HepG2 (cell line): ENCODE data around the gene CTIF. TPM values are rescaled to one million over a fixed set of nuclear protein-coding genes. Genes with fewer than 3 reads are reported as not detected.

ENCODE experiments used
- ATM ChIP-seq: fragments of 450-650 bp; IDR thresholded peaks from 2 replicates; pipeline ENCODE4 v1.7.1; 2017; ENCODE audit warnings: mild to moderate bottlenecking, borderline replicate concordance
- BRCA1 ChIP-seq: sonication (generic); formaldehyde crosslinking; IDR thresholded peaks from 2 replicates; pipeline ENCODE4 v1.4.0; 2020; ENCODE audit warnings: missing genetic modification reagents
- ELK4 ChIP-seq: sonication (generic); formaldehyde crosslinking; IDR thresholded peaks from 2 replicates; pipeline ENCODE4 v1.9.0; 2021; ENCODE audit warnings: missing genetic modification reagents, borderline replicate concordance
- GTF3A ChIP-seq: sonication (generic); formaldehyde crosslinking; conservative IDR thresholded peaks from 2 replicates; pipeline ENCODE4 v1.4.0; 2020; ENCODE audit warnings: mild to moderate bottlenecking, missing genetic modification reagents
- KLF6 ChIP-seq: IDR thresholded peaks from 2 replicates; pipeline ENCODE4 v1.8.0; 2016; ENCODE audit warnings: missing biosample characterization, missing genetic modification reagents
- NCOA2 ChIP-seq: sonication (generic); formaldehyde crosslinking; IDR thresholded peaks from 2 replicates; pipeline ENCODE4 v1.8.0; 2022; ENCODE audit warnings: inconsistent platforms
- NFYC ChIP-seq: IDR thresholded peaks from 2 replicates; pipeline ENCODE4 v1.6.1; 2016; ENCODE audit warnings: missing genetic modification reagents, missing compliant biosample characterization
- ONECUT2 ChIP-seq: sonication (generic); formaldehyde crosslinking; IDR thresholded peaks from 2 replicates; pipeline ENCODE4 v1.4.0; 2020; ENCODE audit warnings: missing genetic modification reagents
- RXRA ChIP-seq: sonication (generic); formaldehyde crosslinking; IDR thresholded peaks from 2 replicates; pipeline ENCODE4 v1.5.1; 2020; ENCODE audit warnings: missing genetic modification reagents
- SIX1 ChIP-seq: sonication (generic); formaldehyde crosslinking; IDR thresholded peaks from 2 replicates; pipeline ENCODE4 v1.4.0; 2020; ENCODE audit warnings: missing genetic modification reagents, borderline replicate concordance
- SMYD3 ChIP-seq: sonication (generic); formaldehyde crosslinking; IDR thresholded peaks from 2 replicates; pipeline ENCODE4 v1.8.1; 2023; ENCODE audit warnings: mild to moderate bottlenecking, missing genetic modification reagents
- STAT6 ChIP-seq: sonication (generic); formaldehyde crosslinking; IDR thresholded peaks from 2 replicates; pipeline ENCODE4 v1.4.0; 2020; ENCODE audit warnings: missing genetic modification reagents, mild to moderate bottlenecking, borderline replicate concordance
- TFE3 ChIP-seq: IDR thresholded peaks from 2 replicates; pipeline ENCODE4 v1.6.1; 2016
- ZFP36L1 ChIP-seq: sonication (generic); formaldehyde crosslinking; IDR thresholded peaks from 2 replicates; pipeline ENCODE4 v1.8.0; 2022; ENCODE audit warnings: mild to moderate bottlenecking, missing genetic modification reagents, moderate library complexity
- ZNF207 ChIP-seq: fragments of 450-650 bp; IDR thresholded peaks from 2 replicates; pipeline ENCODE4 v1.6.1; 2016; ENCODE audit warnings: antibody characterized with exemption, borderline replicate concordance
- ZNF232 ChIP-seq: sonication (generic); formaldehyde crosslinking; IDR thresholded peaks from 2 replicates; pipeline ENCODE4 v1.4.0; 2020; ENCODE audit warnings: missing genetic modification reagents, borderline replicate concordance
- ZNF362 ChIP-seq: sonication (generic); formaldehyde crosslinking; IDR thresholded peaks from 2 replicates; pipeline ENCODE4 v1.4.0; 2020; ENCODE audit warnings: missing genetic modification reagents, mild to moderate bottlenecking, borderline replicate concordance
- ZNF501 ChIP-seq: sonication (generic); formaldehyde crosslinking; IDR thresholded peaks from 2 replicates; pipeline ENCODE4 v1.5.1; 2020; ENCODE audit warnings: mild to moderate bottlenecking, moderate library complexity, missing genetic modification reagents
- ZNF530 ChIP-seq: sonication (generic); formaldehyde crosslinking; IDR thresholded peaks from 2 replicates; pipeline ENCODE4 v1.5.0; 2020; ENCODE audit warnings: low read depth, mild to moderate bottlenecking, missing genetic modification reagents
- ZNF749 ChIP-seq: sonication (generic); formaldehyde crosslinking; IDR thresholded peaks from 2 replicates; pipeline ENCODE4 v1.8.0; 2022; ENCODE audit warnings: mild to moderate bottlenecking, missing genetic modification reagents, moderate library complexity, borderline replicate concordance
- ZNF772 ChIP-seq: sonication (generic); formaldehyde crosslinking; IDR thresholded peaks from 2 replicates; pipeline ENCODE4 v1.5.0; 2020; ENCODE audit warnings: mild to moderate bottlenecking, missing genetic modification reagents
- ZNF790 ChIP-seq: sonication (generic); formaldehyde crosslinking; IDR thresholded peaks from 2 replicates; pipeline ENCODE4 v1.8.0; 2022; ENCODE audit warnings: missing genetic modification reagents, mild to moderate bottlenecking, borderline replicate concordance
- ZNF792 ChIP-seq: IDR thresholded peaks from 2 replicates; pipeline ENCODE4 v1.6.1; 2016
- ZZZ3 ChIP-seq: sonication (generic); formaldehyde crosslinking; IDR thresholded peaks from 2 replicates; pipeline ENCODE4 v1.4.0; 2020; ENCODE audit warnings: missing genetic modification reagents, mild to moderate bottlenecking, borderline replicate concordance
- polyA plus RNA-seq, 8 experiments: library from polyadenylated mRNA; depleted of rRNA in 3 of 8; stranded (reverse) in 7 of 8; unstranded in 1 of 8; fragments of >200 nt; fragmentation: Illumina TruSeq in 4 of 8; extraction: Trizol in 4 of 8; gene quantifications; 2 replicates each; pipeline versions ENCODE4 v1.2.1 to v1.2.3, GENCODE V29; 2011 to 2016; ENCODE audit warnings: low read depth in 4 of 8, missing spikeins in 1 of 8, mixed read lengths in 1 of 8; ENCODE audit not compliant: insufficient read depth in 1 of 8
- total RNA-seq, 5 experiments: library from RNA; depleted of rRNA; stranded (reverse); fragments of >200 nt; fragmentation: Illumina TruSeq; extraction: Trizol; gene quantifications; 2 replicates each; pipeline ENCODE4 v1.2.3, GENCODE V29; 2016; ENCODE audit warnings: low read depth in 1 of 5

CTIF gene
- total and polyA plus RNA-seq, 2 of the 13 experiments (the other 11 are each of a cell fraction or from before 2014, with no cell fraction given) = 18.2 to 28.0 TPM

GRCh38 chr18:48902023-48902855 lies 363.4 kb downstream of the CTIF start (continued):
- TF ChIP-seq ONECUT2 (CRISPR knock-in tag) (no peak), ZNF362 (CRISPR knock-in tag) (no peak; the same call in 1 of the 2 replicates), RXRA (CRISPR knock-in tag) (peak; percentile 82), ZNF207 (no peak), TFE3 (CRISPR knock-in tag) (peak; percentile 86; the same call in 1 of the 2 replicates), ZNF772 (CRISPR knock-in tag) (peak; percentile 68; the same call in 1 of the 2 replicates), GTF3A (CRISPR knock-in tag) (no peak), NFYC (no peak), ATM (no peak), SMYD3 (CRISPR knock-in tag) (no peak), SIX1 (CRISPR knock-in tag) (no peak; the same call in 1 of the 2 replicates), ZNF749 (CRISPR knock-in tag) (no peak), BRCA1 (CRISPR knock-in tag) (no peak), ZFP36L1 (CRISPR knock-in tag) (peak; percentile 93), ZNF792 (CRISPR knock-in tag) (peak; percentile 73; the same call in 1 of the 2 replicates), ZNF790 (CRISPR knock-in tag) (no peak), ZNF530 (CRISPR knock-in tag) (no peak), KLF6 (CRISPR knock-in tag) (peak; percentile 38; the same call in 1 of the 2 replicates), ZZZ3 (CRISPR knock-in tag) (no peak; the same call in 1 of the 2 replicates), NCOA2 (CRISPR knock-in tag) (peak; percentile 82), ELK4 (CRISPR knock-in tag) (no peak), STAT6 (peak; percentile 86; the same call in 1 of the 2 replicates), ZNF501 (CRISPR knock-in tag) (peak; percentile 75), ZNF232 (CRISPR knock-in tag) (0 out of 2 replicates have a peak, but pooled peaks have one; percentile 21)
